GM12801 (cell line): ENCODE results near the gene ZRANB1.

Experiments used
- CTCF ChIP-seq: IDR thresholded peaks from one replicate; pipeline ENCODE4 v1.5.1; 2011; ENCODE audit warnings: control low read depth; ENCODE audit not compliant: insufficient read length; ENCODE audit errors: extremely low read depth

Gene ZRANB1

GRCh38 chr10:125008689-125009638 lies 67.0 kb downstream of the ZRANB1 start:
- TF ChIP-seq CTCF = no peak

- no peak for TF ChIP-seq CTCF
These were observed 67.8 kb downstream of the ZRANB1 start for GRCh38 chr10:125009661-125010161.

GRCh38 chr10:125010362-125010761 lies 68.4 kb downstream of the ZRANB1 start:
- no peak for TF ChIP-seq CTCF

- no peak for TF ChIP-seq CTCF
These were observed 69.4 kb downstream of the ZRANB1 start for GRCh38 chr10:125011171-125011925.

- TF ChIP-seq CTCF = no peak
These were observed 70.2 kb downstream of the ZRANB1 start for GRCh38 chr10:125011926-125012705.

- TF ChIP-seq CTCF = no peak
These were observed 71.1 kb downstream of the ZRANB1 start for GRCh38 chr10:125012851-125013528.
